SK-N-SH treated with all-trans-retinoic acid at 6 μM for 48 hours (cell line): Measurements from ENCODE around the gene SMCO4.

Experiments used
- ATAC-seq: fragments of 200-7000 bp; cut with Tn5 transposase; 3 replicates; pipeline ENCODE4 v1.9.1; 2020; ENCODE audit warnings: mild to moderate bottlenecking, moderate library complexity
- ARNTL ChIP-seq: fragments of 450-650 bp; formaldehyde crosslinking; IDR thresholded peaks from 2 replicates; pipeline ENCODE4 v1.5.0; 2020; ENCODE audit warnings: low read depth, mild to moderate bottlenecking, moderate library complexity, borderline replicate concordance
- BACH2 ChIP-seq: fragments of 250-450 bp; sonication (Bioruptor Pico); IDR thresholded peaks from 2 replicates; pipeline ENCODE4 v1.9.0; 2021; ENCODE audit warnings: mild to moderate bottlenecking, borderline replicate concordance
- CREB5 ChIP-seq: fragments of 250-450 bp; sonication (Bioruptor Pico); IDR thresholded peaks from 2 replicates; pipeline ENCODE4 v1.5.1; 2020; ENCODE audit warnings: low read depth, mild to moderate bottlenecking, moderate library complexity
- CSDC2 ChIP-seq: fragments of 250-450 bp; sonication (Bioruptor Pico); IDR thresholded peaks from 2 replicates; pipeline ENCODE4 v1.5.0; 2020; ENCODE audit warnings: mild to moderate bottlenecking, moderate library complexity
- CSRNP3 ChIP-seq: fragments of 250-450 bp; sonication (Bioruptor Pico); IDR thresholded peaks from 2 replicates; pipeline ENCODE4 v1.5.1; 2021; ENCODE audit warnings: mild to moderate bottlenecking, moderate library complexity
- ESRRG ChIP-seq: fragments of 250-450 bp; sonication (Bioruptor Pico); IDR thresholded peaks from 2 replicates; pipeline ENCODE4 v1.6.1; 2021; ENCODE audit warnings: mild to moderate bottlenecking
- GLIS3 ChIP-seq: fragments of 250-450 bp; sonication (Bioruptor Pico); IDR thresholded peaks from 2 replicates; pipeline ENCODE4 v1.5.0; 2020; ENCODE audit warnings: mild to moderate bottlenecking, moderate library complexity
- OSR1 ChIP-seq: fragments of 250-450 bp; sonication (Bioruptor Pico); IDR thresholded peaks from 2 replicates; pipeline ENCODE4 v1.8.0; 2022; ENCODE audit warnings: moderate library complexity, mild to moderate bottlenecking, inconsistent platforms
- PPARA ChIP-seq: fragments of 250-450 bp; sonication (Bioruptor Pico); IDR thresholded peaks from 2 replicates; pipeline ENCODE4 v1.5.0; 2020; ENCODE audit warnings: mild to moderate bottlenecking, borderline replicate concordance
- RARB ChIP-seq: fragments of 250-450 bp; sonication (Bioruptor Pico); IDR thresholded peaks from 2 replicates; pipeline ENCODE4 v1.8.0; 2021; ENCODE audit warnings: mild to moderate bottlenecking, moderate library complexity
- SNAI2 ChIP-seq: fragments of 250-450 bp; sonication (Bioruptor Pico); IDR thresholded peaks from 2 replicates; pipeline ENCODE4 v1.5.0; 2020; ENCODE audit warnings: mild to moderate bottlenecking, moderate library complexity
- TCF4 ChIP-seq: fragments of 250-450 bp; sonication (Bioruptor Pico); IDR thresholded peaks from 2 replicates; pipeline ENCODE4 v1.8.0; 2021; ENCODE audit warnings: mild to moderate bottlenecking, moderate library complexity, borderline replicate concordance
- ZC3H10 ChIP-seq: fragments of 250-450 bp; sonication (Bioruptor Pico); IDR thresholded peaks from 2 replicates; pipeline ENCODE4 v1.5.1; 2021; ENCODE audit warnings: mild to moderate bottlenecking, moderate library complexity
- ZFP3 ChIP-seq: fragments of 250-450 bp; sonication (Bioruptor Pico); IDR thresholded peaks from 2 replicates; pipeline ENCODE4 v1.5.0; 2020; ENCODE audit warnings: mild to moderate bottlenecking, moderate library complexity
- ZFP30 ChIP-seq: fragments of 450-650 bp; formaldehyde crosslinking; IDR thresholded peaks from 2 replicates; pipeline ENCODE4 v1.5.0; 2022; ENCODE audit warnings: mild to moderate bottlenecking, moderate library complexity
- ZNF565 ChIP-seq: fragments of 450-650 bp; formaldehyde crosslinking; conservative IDR thresholded peaks from 2 replicates; pipeline ENCODE4 v1.5.0; 2020; ENCODE audit warnings: low read depth, mild to moderate bottlenecking, moderate library complexity
- ZNF70 ChIP-seq: fragments of 450-650 bp; formaldehyde crosslinking; IDR thresholded peaks from 2 replicates; pipeline ENCODE4 v1.5.0; 2020; ENCODE audit warnings: mild to moderate bottlenecking, moderate library complexity
- ZNF8 ChIP-seq: fragments of 450-650 bp; formaldehyde crosslinking; IDR thresholded peaks from 2 replicates; pipeline ENCODE4 v1.5.0; 2020; ENCODE audit warnings: mild to moderate bottlenecking, moderate library complexity
- TF ChIP-seq, protein P1 (sequence below): fragments of 250-450 bp; sonication (Bioruptor Pico); IDR thresholded peaks from 2 replicates; pipeline ENCODE4 v1.8.0; 2020; ENCODE audit warnings: mild to moderate bottlenecking, moderate library complexity, borderline replicate concordance
- TF ChIP-seq, protein P2 (sequence below): fragments of 250-450 bp; sonication (Bioruptor Pico); IDR thresholded peaks from 2 replicates; pipeline ENCODE4 v1.8.0; 2021; ENCODE audit warnings: low read depth, mild to moderate bottlenecking, moderate library complexity, borderline replicate concordance
- TF ChIP-seq, protein P3 (sequence below): fragments of 250-450 bp; sonication (Bioruptor Pico); IDR thresholded peaks from 2 replicates; pipeline ENCODE4 v1.5.0; 2020; ENCODE audit warnings: mild to moderate bottlenecking, moderate library complexity

The SMCO4 gene

DNA sequence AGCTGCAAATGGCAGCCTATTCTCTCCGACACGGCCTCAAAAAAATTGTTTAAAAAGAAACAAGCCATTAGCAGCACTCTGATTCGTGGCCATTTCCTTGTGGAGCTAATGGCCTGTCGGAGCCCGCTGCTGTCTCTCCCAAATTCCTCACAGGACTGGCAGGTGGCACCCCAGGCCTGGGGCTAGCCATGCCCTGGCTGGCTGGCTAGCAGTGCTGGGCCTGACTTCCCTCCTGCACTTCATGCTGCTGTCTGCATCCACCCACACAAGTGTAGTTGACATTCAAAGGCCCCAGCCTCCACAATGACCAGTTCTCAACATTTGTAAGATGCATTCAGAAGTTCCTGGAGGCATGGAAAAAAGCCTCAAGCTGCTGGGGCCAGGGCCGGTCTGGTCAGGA lies 61.5 kb downstream of the SMCO4 start:
- TF ChIP-seq ZNF8 (CRISPR knock-in tag) (no peak), ZFP30 (CRISPR knock-in tag) (no peak)
- TF ChIP-seq, all 23 proteins: peak for 0
- no peak for ATAC-seq

DNA sequence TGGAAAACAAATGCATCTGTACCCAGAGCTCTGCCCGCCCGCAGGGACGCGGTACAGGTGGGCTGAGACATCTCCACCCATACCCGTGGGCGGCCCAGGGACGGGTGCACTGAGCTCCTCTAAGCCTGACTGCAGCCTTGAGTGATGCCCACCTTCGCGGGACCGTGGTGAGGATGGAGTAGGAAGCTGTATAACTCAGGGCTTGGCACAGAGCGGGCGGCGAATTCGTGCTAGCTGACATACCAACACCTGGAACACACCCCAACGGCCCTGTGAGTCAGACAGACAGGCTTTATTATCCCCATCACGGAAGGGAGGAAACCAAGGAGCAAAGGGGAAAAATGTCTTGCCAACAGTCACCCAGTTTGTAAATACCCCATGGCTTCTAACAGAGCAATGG lies 61.9 kb downstream of the SMCO4 start:
- no peak for TF ChIP-seq ZFP3 (CRISPR knock-in tag)
- no peak for TF ChIP-seq TCF4 (CRISPR knock-in tag)
- no peak for TF ChIP-seq BACH2 (CRISPR knock-in tag)
- TF ChIP-seq SNAI2 (CRISPR knock-in tag), result no peak
- TF ChIP-seq, protein P1, sequence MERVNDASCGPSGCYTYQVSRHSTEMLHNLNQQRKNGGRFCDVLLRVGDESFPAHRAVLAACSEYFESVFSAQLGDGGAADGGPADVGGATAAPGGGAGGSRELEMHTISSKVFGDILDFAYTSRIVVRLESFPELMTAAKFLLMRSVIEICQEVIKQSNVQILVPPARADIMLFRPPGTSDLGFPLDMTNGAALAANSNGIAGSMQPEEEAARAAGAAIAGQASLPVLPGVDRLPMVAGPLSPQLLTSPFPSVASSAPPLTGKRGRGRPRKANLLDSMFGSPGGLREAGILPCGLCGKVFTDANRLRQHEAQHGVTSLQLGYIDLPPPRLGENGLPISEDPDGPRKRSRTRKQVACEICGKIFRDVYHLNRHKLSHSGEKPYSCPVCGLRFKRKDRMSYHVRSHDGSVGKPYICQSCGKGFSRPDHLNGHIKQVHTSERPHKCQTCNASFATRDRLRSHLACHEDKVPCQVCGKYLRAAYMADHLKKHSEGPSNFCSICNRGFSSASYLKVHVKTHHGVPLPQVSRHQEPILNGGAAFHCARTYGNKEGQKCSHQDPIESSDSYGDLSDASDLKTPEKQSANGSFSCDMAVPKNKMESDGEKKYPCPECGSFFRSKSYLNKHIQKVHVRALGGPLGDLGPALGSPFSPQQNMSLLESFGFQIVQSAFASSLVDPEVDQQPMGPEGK (CRISPR knock-in tag), result no peak
- TF ChIP-seq, all 23 proteins: peak for 0

GRCh38 chr11:93480756-93481155 lies 62.4 kb downstream of the SMCO4 start:
- ATAC-seq, result no peak

More for the DNA sequence above, 61.9 kb downstream of the SMCO4 start:
- ATAC-seq, result no peak

DNA sequence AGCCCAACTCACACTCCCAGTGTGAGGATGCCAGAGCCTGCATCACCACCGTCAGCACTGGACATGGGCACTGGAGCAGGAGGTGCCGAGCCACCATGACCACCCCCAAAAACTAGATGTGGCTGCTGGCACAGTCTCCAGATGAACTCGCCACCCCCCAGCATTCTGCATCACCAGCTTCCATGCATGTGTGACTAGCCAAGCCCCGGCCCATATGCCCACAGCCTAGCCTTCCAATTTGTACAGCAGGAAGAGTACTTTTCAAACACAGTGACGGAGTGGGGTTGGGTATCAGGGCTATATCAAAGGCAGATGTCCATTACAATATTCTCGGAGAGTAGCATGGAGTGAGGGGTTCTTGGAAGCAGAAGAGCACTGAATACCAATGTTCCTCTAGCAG lies 62.9 kb downstream of the SMCO4 start:
- ATAC-seq, result no peak

More at GRCh38 chr11:93480756-93481155, 62.4 kb downstream of the SMCO4 start:
- TF ChIP-seq ESRRG (CRISPR knock-in tag), result no peak
- TF ChIP-seq OSR1 (CRISPR knock-in tag), result no peak
- no peak for TF ChIP-seq ZC3H10 (CRISPR knock-in tag)
- no peak for TF ChIP-seq ZFP30 (CRISPR knock-in tag)

More for the DNA sequence above, 62.9 kb downstream of the SMCO4 start:
- TF ChIP-seq PPARA (CRISPR knock-in tag) (no peak), ZC3H10 (CRISPR knock-in tag) (no peak), ZFP30 (CRISPR knock-in tag) (no peak), CSDC2 (CRISPR knock-in tag) (no peak), BACH2 (CRISPR knock-in tag) (no peak), RARB (CRISPR knock-in tag) (no peak), SNAI2 (CRISPR knock-in tag) (no peak), GLIS3 (CRISPR knock-in tag) (no peak), CSRNP3 (no peak), ZNF8 (CRISPR knock-in tag) (no peak), CREB5 (no peak), ZNF565 (CRISPR knock-in tag) (no peak), ARNTL (no peak), ESRRG (CRISPR knock-in tag) (no peak), TCF4 (CRISPR knock-in tag) (no peak), ZNF70 (CRISPR knock-in tag) (no peak)
- TF ChIP-seq, protein P2, sequence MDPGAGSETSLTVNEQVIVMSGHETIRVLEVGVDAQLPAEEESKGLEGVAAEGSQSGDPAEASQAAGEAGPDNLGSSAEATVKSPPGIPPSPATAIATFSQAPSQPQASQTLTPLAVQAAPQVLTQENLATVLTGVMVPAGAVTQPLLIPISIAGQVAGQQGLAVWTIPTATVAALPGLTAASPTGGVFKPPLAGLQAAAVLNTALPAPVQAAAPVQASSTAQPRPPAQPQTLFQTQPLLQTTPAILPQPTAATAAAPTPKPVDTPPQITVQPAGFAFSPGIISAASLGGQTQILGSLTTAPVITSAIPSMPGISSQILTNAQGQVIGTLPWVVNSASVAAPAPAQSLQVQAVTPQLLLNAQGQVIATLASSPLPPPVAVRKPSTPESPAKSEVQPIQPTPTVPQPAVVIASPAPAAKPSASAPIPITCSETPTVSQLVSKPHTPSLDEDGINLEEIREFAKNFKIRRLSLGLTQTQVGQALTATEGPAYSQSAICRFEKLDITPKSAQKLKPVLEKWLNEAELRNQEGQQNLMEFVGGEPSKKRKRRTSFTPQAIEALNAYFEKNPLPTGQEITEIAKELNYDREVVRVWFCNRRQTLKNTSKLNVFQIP (CRISPR knock-in tag), result no peak
- TF ChIP-seq, protein P1 (CRISPR knock-in tag), result no peak
- TF ChIP-seq, protein P3, sequence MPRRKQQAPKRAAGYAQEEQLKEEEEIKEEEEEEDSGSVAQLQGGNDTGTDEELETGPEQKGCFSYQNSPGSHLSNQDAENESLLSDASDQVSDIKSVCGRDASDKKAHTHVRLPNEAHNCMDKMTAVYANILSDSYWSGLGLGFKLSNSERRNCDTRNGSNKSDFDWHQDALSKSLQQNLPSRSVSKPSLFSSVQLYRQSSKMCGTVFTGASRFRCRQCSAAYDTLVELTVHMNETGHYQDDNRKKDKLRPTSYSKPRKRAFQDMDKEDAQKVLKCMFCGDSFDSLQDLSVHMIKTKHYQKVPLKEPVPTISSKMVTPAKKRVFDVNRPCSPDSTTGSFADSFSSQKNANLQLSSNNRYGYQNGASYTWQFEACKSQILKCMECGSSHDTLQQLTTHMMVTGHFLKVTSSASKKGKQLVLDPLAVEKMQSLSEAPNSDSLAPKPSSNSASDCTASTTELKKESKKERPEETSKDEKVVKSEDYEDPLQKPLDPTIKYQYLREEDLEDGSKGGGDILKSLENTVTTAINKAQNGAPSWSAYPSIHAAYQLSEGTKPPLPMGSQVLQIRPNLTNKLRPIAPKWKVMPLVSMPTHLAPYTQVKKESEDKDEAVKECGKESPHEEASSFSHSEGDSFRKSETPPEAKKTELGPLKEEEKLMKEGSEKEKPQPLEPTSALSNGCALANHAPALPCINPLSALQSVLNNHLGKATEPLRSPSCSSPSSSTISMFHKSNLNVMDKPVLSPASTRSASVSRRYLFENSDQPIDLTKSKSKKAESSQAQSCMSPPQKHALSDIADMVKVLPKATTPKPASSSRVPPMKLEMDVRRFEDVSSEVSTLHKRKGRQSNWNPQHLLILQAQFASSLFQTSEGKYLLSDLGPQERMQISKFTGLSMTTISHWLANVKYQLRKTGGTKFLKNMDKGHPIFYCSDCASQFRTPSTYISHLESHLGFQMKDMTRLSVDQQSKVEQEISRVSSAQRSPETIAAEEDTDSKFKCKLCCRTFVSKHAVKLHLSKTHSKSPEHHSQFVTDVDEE (CRISPR knock-in tag), result no peak
